Ishikawa (cell line): Measurements from ENCODE around the gene SKIC2.

ENCODE experiments used
- CEBPB ChIP-seq: IDR thresholded peaks from 2 replicates; pipeline ENCODE4 v1.6.1; 2012
- CREB1 ChIP-seq: IDR thresholded peaks from 2 replicates; pipeline ENCODE4 v1.6.1; 2012; ENCODE audit warnings: low read depth
- EP300 ChIP-seq: IDR thresholded peaks from 2 replicates; pipeline ENCODE4 v1.6.1; 2012; ENCODE audit warnings: borderline replicate concordance
- MAX ChIP-seq: IDR thresholded peaks from 2 replicates; pipeline ENCODE4 v1.6.1; 2012
- RAD21 ChIP-seq: IDR thresholded peaks from 2 replicates; pipeline ENCODE4 v1.6.1; 2012; ENCODE audit warnings: low read depth
- REST ChIP-seq: IDR thresholded peaks from 2 replicates; pipeline ENCODE4 v1.6.1; 2012; ENCODE audit warnings: low read depth, mild to moderate bottlenecking
- TCF12 ChIP-seq: IDR thresholded peaks from 2 replicates; pipeline ENCODE4 v1.6.1; 2012; ENCODE audit warnings: low read depth
- USF1 ChIP-seq: IDR thresholded peaks from 2 replicates; pipeline ENCODE4 v1.6.1; 2012
- YY1 ChIP-seq: IDR thresholded peaks from 2 replicates; pipeline ENCODE4 v1.6.1; 2012; ENCODE audit warnings: low read depth

GRCh38 chr6:31954511-31954910 lies 4.5 kb upstream of the SKIC2 start:
- TF ChIP-seq EP300: no peak
- no peak for TF ChIP-seq RAD21
- no peak for TF ChIP-seq USF1
- no peak for TF ChIP-seq CEBPB
- TF ChIP-seq CREB1: no peak
- TF ChIP-seq REST: no peak
- TF ChIP-seq TCF12: no peak
- TF ChIP-seq MAX: no peak
- TF ChIP-seq YY1: no peak
